GM12864 (cell line): ENCODE results near the gene TMEM81.
A peak's percentile ranks its signal among the peaks of the same experiment; 100 is the strongest.

Experiments used
- DNase-seq: peaks from one replicate; pipeline ENCODE4 v3.0.0-alpha.2; 2011; ENCODE audit warnings: low read depth
- H3K4me3 ChIP-seq: 2 replicates; pipeline ENCODE4 v1.5.1; 2011; ENCODE audit warnings: mild to moderate bottlenecking, low read depth, low read length, control low read depth
- CTCF ChIP-seq: IDR thresholded peaks from 2 replicates; pipeline ENCODE4 v1.5.1; 2011; ENCODE audit warnings: low read depth, mild to moderate bottlenecking, moderate library complexity, low read length, control low read depth, inconsistent platforms; ENCODE audit errors: missing control alignments

The TMEM81 gene

DNA sequence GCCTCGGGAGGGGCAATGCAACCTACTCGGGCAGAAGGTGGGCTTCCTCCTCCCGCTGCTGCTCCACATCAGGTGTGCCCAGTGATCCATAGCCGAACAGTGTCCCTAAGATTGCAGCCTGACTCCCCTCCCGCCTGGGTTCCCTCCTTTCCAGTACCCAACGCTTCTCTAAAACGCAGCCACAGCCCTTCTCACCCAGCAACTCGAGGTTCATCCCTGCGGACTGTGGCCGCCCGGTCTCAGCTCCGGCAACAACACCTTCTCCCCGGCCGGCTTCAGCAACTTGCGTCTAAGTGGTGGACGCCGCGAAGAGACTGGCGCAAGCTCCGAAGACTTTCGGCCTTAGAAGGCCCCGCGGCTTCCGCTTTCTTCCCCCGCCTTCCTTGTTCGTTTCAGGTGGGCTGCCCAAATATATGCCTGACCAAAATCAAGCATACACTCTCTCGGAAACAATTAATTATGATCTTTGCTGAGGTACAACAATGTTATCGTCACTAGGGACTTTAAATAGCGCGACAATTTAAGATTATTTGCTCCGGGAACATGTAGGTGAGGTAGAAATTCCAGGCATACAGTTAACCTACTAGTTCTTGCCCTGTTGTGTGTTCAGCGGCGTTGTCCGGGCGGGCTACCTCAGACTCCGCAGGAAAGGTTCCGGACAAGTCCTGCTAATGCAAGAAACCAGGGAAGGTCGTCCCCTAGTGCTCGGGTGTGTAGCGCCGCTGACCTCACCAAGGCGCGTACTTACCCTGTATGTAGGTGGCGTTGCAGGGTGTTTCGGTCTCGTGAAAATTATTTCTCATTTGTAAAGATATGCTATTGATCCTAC is 37.6 kb upstream of the TMEM81 start, which contains the start of gene RBBP5:
Gene RBBP5 (minus strand): TSS at position 319 of the 829 bp plus-strand sequence. CDS start 105 bp downstream, at position 214.
- peak; percentile 68 for TF ChIP-seq CTCF
- DNase-seq = peak; percentile 97
- H3K4me3 ChIP-seq = peak within 1 kb of the TSS; percentile 88

GRCh38 chr1:205118752-205119151 is 34.5 kb upstream of the TMEM81 start:
- TF ChIP-seq CTCF = no peak
- H3K4me3 ChIP-seq = no peak overlapping the region
- DNase-seq = no peak

GRCh38 chr1:205111354-205111753 is 27.1 kb upstream of the TMEM81 start:
- H3K4me3 ChIP-seq = no peak overlapping the region
- DNase-seq = no peak
- TF ChIP-seq CTCF = no peak

DNA sequence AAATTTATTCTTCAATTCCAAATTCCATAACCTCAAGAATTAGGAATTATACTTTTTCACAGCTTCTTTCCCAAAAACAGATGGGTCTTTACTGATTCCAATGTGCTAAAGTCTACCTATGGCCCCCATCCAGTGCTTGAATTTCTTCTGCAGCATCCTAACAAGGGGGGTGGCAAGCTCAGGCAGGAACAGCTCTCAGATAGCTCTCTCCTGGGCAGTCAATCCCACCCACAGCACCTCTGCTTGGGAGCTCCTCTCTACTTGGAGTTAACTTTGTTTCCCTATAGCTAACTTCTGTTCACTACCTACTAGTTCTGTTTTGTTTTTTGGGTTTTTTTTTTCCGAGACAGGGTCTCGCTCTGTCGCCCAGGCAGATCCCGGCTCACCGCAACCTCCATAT is 25.5 kb upstream of the TMEM81 start:
- no peak for TF ChIP-seq CTCF
- no peak overlapping the region for H3K4me3 ChIP-seq
- no peak for DNase-seq

GRCh38 chr1:205109269-205109668 is 25.0 kb upstream of the TMEM81 start:
- TF ChIP-seq CTCF = no peak
- DNase-seq = no peak
- H3K4me3 ChIP-seq = no peak overlapping the region

GRCh38 chr1:205108464-205108863 is 24.2 kb upstream of the TMEM81 start:
- H3K4me3 ChIP-seq = no peak overlapping the region
- no peak for DNase-seq
- TF ChIP-seq CTCF = no peak

DNA sequence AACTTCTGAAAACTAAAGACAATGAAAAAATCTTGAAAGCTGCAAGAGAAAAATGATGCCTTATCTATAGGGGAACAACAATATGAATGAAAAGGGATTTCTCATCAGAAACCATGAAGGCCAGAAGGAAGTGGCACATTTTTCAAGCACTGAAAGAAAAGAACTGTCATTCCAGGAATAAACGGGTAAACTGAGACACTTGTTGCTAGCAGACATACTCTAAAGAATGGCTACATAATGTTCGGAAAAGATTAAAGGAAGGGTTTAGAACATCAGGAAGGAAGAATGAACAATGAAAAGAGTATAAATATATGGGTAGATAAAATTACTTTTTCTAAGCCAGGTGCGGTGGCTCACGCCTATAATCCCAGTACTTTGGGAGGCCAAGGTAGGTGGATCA is 23.1 kb upstream of the TMEM81 start:
- TF ChIP-seq CTCF = no peak
- no peak for DNase-seq
- H3K4me3 ChIP-seq = no peak overlapping the region
